Amygdala (tissue), 56 donors: Measurements from ENCODE around the gene FOSL1.

Experiments
- DNase-seq, 56 donors: peaks; one replicate each; lab custom pipeline; 2025; lab: John Stamatoyannopoulos, UW

The FOSL1 gene

GRCh38 chr11:65900125-65900898 is at the start of gene FOSL1:
Gene FOSL1 (minus strand): TSS chr11:65900388. CDS start chr11:65900339, 49 bp downstream.
- DNase-seq = peak in 30 of 56 donors; percentile 15 to 80 (median 48)

GRCh38 chr11:65947603-65948125 is 47.5 kb upstream of the FOSL1 start:
- DNase-seq = no peak

GRCh38 chr11:65947133-65947532 is 46.9 kb upstream of the FOSL1 start:
- no peak for DNase-seq

- DNase-seq = no peak
Measured at GRCh38 chr11:65946655-65947054, 46.5 kb upstream of the FOSL1 start.

GRCh38 chr11:65945941-65946558 is 45.9 kb upstream of the FOSL1 start:
- DNase-seq = no peak

GRCh38 chr11:65945430-65945911 is 45.3 kb upstream of the FOSL1 start, which contains the start of gene TSGA10IP:
Gene TSGA10IP (plus strand): TSS chr11:65945480. CDS start chr11:65945676, 196 bp downstream.
- DNase-seq = no peak

- DNase-seq = no peak
Measured at GRCh38 chr11:65944767-65945166, 44.6 kb upstream of the FOSL1 start.

- no peak for DNase-seq
Measured at GRCh38 chr11:65944191-65944590, 44.0 kb upstream of the FOSL1 start.

GRCh38 chr11:65942531-65942930 is 42.3 kb upstream of the FOSL1 start:
- no peak for DNase-seq

GRCh38 chr11:65941720-65942310 is 41.6 kb upstream of the FOSL1 start:
- DNase-seq = no peak

- no peak for DNase-seq
Measured at GRCh38 chr11:65937766-65938165, 37.6 kb upstream of the FOSL1 start.

GRCh38 chr11:65934014-65934413 is 33.8 kb upstream of the FOSL1 start:
- DNase-seq = no peak

- no peak for DNase-seq
Measured at GRCh38 chr11:65932558-65932919, 32.4 kb upstream of the FOSL1 start.

GRCh38 chr11:65931773-65932557 is 31.8 kb upstream of the FOSL1 start:
- no peak for DNase-seq

- DNase-seq = no peak
Measured at GRCh38 chr11:65928667-65929066, 28.5 kb upstream of the FOSL1 start.

- peak in 3 of 56 donors; percentile 4 to 39 (median 10) for DNase-seq
Measured at GRCh38 chr11:65927904-65928397, 27.8 kb upstream of the FOSL1 start.

GRCh38 chr11:65925397-65925796 is 25.2 kb upstream of the FOSL1 start:
- DNase-seq = no peak

GRCh38 chr11:65922565-65922964 is 22.4 kb upstream of the FOSL1 start:
- DNase-seq = no peak

GRCh38 chr11:65921876-65922275 is 21.7 kb upstream of the FOSL1 start:
- DNase-seq = no peak

GRCh38 chr11:65921033-65921555 is 20.9 kb upstream of the FOSL1 start:
- no peak for DNase-seq
